H1 (cell line): Measurements from ENCODE around the gene AMN1. TPM values are rescaled to one million over a fixed set of nuclear protein-coding genes. Genes with fewer than 3 reads are reported as not detected.

Source experiments
- ASH2L ChIP-seq: fragments of 200-600, 300-600 bp; sonication (generic); IDR thresholded peaks from one replicate; pipeline ENCODE4 v1.7.1; 2017; ENCODE audit warnings: low read length
- CTBP2 ChIP-seq: IDR thresholded peaks from 2 replicates; pipeline ENCODE4 v1.7.0; 2011; ENCODE audit warnings: borderline replicate concordance, mild to moderate bottlenecking, moderate library complexity, mixed read lengths, low read length; ENCODE audit not compliant: insufficient read depth, insufficient read length
- POLR2AphosphoS5 ChIP-seq: IDR thresholded peaks from 2 replicates; pipeline ENCODE4 v1.6.1; 2011; ENCODE audit warnings: low read depth, low read length
- POU5F1 ChIP-seq: IDR thresholded peaks from 2 replicates; pipeline ENCODE4 v1.6.1; 2011; ENCODE audit warnings: low read depth, mild to moderate bottlenecking, low read length, moderate library complexity
- SAP30 ChIP-seq: fragments of 300-600 bp; sonication (generic); IDR thresholded peaks from 2 replicates; pipeline ENCODE4 v1.7.1; 2012; ENCODE audit warnings: low read length, moderate library complexity, mild to moderate bottlenecking, inconsistent platforms; ENCODE audit not compliant: insufficient read depth, insufficient replicate concordance
- SP1 ChIP-seq: IDR thresholded peaks from 2 replicates; pipeline ENCODE4 v1.6.1; 2011; ENCODE audit warnings: low read depth, low read length
- TBP ChIP-seq: IDR thresholded peaks from 2 replicates; pipeline ENCODE4 v1.6.1; 2011; ENCODE audit warnings: low read depth, low read length, improper control_type of control experiment
- polyA plus RNA-seq, 7 experiments: library from polyadenylated mRNA; depleted of rRNA in 3 of 7; stranded (reverse) in 5 of 7; unstranded in 2 of 7; fragments of >200 nt in 5 of 7; fragments of 200-250 nt in 2 of 7; gene quantifications; 1 replicate in 5 of 7; 2 replicates in 1 of 7; 4 replicates in 1 of 7; pipeline versions ENCODE4 v1.2.1 to v1.2.3, GENCODE V29; 2011 to 2013; ENCODE audit warnings: missing spikeins in 2 of 7, mixed read lengths in 2 of 7
- total RNA-seq: library from RNA; stranded (reverse); fragmentation: NEBNext Ultra II Directional; extraction: Animal tissue kit (Norgen Biotek cat#: 25700); gene quantifications from 2 replicates; pipeline ENCODE4 v1.2.1, GENCODE V29; 2021

Gene AMN1
- total and polyA plus RNA-seq, 2 of the 8 experiments (the other 6 are each of a cell fraction or from before 2014, with no cell fraction given), result 7.5 to 13.8 TPM

DNA sequence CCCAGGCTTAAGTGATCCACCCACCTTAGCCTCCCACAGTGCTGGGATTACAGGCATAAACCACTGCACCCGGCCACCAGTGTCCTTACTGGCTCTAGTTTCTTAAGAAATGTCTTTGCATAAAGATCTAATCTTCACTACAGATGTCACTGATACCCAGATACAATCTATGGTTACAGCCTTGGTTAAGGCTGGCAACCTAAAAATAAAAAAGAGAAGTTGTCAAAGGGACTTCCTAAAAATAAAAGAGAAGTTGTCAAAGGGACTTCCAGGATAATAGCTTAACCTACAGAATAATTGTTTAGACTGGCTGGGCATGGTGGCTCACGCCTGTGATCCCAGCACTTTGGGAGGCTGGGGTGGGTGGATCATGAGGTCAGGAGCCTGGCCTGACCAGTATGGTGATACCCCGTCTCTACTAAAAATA, 41.7 kb downstream of the AMN1 start (continued):
- TF ChIP-seq SAP30 (no peak), SP1 (no peak), POLR2AphosphoS5 (no peak), CTBP2 (no peak), POU5F1 (no peak), ASH2L (no peak), TBP (no peak)
- TF ChIP-seq, all 59 proteins: peak for 0
